NCI-H510A (cell line): ENCODE data around the gene INPP1.

Source experiments
- DNase-seq: peaks from one replicate; lab custom pipeline; 2025; lab: John Stamatoyannopoulos, UW

INPP1 gene

DNA sequence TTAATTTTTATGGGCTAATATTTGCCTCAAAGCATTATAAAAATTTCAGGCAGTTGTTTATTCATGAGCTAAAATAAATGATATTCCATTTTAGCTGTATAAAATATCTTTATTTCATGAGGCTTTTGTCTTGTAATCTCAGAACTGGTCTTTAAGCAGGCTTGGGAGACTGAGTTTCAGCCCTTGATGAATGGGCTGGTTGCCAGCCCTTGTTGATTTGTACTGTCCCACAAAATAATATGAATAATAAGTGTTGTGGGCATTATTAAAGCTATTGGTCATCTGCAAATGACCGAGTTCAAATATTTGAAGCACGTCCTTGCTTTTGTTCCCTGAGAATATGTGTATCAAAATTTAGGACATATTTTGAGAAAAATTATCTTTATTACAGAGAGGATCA is 18.2 kb downstream of the INPP1 start:
- no peak for DNase-seq

DNA sequence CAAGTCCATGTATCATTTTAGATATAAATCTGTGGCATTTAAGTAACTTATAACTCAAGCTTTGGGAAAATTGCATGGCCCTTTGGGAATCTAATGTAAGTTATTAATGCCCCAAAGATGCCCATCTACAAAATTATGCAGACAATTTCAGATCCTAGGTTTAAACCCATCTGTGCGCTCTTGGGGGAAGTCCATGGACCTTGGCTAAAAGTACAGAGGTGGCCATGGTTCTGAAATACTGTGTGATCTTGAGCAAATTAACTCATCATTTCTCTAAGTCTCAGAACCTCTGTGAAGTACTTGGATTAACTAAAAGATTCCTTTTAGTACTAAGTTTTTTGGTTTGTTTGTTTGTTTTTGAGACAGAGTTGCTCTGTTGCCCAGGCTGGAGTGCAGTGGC is 19.5 kb downstream of the INPP1 start:
- no peak for DNase-seq

DNA sequence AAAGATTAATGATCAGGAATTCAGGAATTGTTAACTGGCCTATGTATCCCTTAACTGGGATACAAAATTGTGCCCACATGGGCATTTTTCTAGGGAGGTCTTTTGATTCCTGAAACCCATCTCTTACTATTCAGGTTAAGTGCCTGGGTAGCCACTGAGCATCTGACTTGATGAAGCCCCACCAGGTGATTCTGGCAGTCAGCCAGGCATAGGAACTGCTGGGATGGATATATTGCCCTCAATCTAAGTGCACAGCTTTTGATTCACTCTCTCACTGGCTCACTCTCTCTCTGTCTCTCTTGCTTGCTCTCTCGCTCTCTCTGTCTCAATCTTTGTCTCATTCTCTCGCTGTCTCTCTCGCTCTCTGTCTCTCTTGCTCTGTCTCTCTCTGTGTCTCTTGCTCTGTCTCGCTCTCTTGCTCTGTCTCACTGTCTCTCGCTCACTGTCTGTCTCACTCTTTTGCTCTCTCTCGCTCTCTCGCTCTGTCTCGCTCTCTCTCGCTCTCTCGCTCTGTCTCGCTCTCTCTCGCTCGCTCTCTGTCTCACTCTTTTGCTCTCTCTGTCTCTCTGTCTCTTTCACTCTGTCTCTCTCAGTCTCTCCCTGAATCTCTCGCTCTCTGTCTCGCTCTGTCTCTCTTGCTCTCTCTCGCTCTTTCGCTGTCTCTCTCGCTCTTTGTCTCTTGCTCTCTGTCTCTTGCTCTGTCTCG is 22.3 kb downstream of the INPP1 start:
- DNase-seq, result no peak

DNA sequence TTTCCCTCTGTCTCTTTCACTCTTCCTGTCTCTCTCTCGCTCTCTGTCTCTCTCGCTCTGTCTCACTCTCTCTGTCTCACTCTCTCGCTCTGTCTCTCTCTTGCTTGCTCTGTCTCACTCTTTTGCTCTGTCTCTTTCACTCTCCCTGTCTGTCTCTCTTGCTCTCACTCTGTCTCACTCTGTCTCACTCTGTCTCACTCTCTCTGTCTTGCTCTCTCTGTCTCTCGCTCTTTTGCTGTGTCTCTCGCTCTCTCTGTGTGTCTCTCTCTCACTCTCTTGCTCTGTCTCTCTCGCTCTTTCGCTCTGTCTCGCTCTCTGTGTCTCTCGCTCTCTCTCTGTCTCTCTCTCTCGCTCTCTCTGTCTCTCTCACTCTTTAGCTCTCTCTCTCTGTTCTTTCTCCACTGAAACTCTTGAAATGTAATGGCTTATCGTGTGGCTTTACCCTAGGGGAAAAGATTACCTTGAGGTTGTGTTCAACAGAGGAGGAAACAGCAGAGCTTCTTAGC is 22.9 kb downstream of the INPP1 start:
- no peak for DNase-seq

DNA sequence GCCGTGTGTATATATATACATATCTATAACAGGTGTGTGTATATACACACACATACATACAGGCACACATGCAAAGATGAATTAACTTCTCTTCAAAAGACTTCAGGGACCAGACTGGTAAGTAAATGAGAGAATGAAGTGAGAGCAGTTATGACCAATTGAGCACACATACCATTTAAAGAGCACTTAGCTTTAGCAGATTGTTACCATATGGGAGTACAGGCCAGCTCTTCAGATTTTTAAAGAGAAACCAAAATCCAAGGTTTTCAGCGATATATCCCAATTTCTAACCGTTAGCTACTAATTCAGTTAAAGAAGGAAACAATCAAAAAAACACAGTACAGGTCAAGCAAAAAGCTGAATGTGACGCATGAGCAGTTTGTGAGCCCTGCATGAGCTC is 23.7 kb downstream of the INPP1 start:
- DNase-seq, result no peak

DNA sequence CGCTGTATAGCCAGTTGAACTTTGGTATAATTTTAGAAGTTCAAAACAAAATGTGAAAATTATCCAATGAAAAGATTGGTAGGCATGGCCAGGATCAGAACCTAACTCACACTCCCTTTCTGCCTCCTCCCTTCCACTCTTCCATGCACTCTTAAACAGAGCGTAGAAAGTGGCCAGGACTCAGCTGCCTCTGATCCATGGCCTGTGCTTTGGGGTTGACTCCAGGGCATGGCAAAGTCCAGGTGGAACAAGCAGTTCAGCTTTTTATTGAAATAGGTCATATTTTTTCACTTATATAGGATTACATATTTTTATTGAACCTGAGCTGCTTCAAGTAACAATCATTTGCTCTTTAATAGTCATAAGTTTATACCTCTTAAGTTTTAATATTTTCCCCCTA is 26.2 kb downstream of the INPP1 start:
- no peak for DNase-seq

DNA sequence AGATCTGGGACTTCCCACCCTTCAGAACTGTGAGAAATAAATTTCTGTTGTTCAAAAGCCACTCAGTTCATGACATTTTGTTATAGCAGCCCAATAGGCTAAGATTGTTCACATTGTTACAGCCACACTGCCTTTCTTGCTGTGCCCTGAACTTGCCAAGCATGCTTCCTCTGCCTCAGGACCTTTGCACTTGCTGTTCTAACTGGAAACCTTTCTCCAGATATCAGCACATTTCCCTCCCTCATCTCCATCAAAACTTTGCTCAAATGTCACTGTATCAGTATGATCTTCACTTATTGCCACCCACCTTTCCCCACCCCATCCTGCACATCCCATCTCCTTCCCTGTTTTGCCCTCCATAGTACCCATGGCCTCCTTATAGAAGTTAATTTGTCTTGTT is 32.7 kb downstream of the INPP1 start:
- no peak for DNase-seq

DNA sequence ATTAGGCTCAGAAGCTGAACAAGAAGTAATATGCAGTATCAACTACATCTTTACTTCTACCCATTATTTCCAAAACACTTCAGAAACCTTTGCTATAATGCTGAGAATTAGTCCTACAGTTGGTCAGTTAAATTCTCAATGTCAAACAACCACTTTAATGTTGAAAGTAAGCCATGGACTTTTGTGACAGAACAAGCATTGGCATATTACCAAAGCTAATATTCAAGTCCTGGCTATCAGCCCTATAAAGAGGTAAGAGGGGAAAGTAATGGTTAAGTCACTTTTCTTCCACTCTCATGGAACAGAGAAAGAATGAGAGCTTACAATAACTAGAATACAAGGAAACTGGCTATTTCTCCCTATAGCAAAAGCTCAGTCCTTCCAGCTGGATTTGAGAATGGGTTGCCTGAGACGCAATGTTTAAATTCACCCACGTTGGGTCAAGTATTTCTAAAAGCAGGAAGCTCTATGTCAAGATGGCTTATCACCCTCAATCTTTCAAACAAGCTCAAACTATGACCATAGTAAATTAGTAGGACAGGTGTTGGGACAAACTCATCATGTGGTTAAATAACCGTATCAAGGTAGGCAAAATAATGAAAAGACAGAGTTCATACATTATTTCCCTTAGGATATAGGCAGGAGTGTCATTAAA is 33.3 kb downstream of the INPP1 start:
- no peak for DNase-seq

DNA sequence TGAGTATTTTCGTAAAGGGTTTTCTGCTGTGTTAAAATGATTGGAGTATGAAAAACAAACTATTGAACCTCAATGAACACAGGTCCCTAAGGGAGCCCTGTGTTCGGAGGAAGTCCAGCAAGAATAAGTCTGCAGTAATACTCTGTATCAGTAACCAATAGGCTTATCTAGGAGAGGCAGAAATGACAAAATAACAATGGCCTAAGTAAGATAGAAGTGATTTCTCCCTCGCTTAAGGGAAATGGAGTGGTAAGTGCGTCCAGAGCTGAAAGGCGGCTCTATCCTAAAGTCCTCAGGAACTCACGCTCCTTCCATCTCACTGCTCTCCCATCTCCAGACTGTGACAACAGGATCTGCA is 35.5 kb downstream of the INPP1 start:
- DNase-seq, result no peak

DNA sequence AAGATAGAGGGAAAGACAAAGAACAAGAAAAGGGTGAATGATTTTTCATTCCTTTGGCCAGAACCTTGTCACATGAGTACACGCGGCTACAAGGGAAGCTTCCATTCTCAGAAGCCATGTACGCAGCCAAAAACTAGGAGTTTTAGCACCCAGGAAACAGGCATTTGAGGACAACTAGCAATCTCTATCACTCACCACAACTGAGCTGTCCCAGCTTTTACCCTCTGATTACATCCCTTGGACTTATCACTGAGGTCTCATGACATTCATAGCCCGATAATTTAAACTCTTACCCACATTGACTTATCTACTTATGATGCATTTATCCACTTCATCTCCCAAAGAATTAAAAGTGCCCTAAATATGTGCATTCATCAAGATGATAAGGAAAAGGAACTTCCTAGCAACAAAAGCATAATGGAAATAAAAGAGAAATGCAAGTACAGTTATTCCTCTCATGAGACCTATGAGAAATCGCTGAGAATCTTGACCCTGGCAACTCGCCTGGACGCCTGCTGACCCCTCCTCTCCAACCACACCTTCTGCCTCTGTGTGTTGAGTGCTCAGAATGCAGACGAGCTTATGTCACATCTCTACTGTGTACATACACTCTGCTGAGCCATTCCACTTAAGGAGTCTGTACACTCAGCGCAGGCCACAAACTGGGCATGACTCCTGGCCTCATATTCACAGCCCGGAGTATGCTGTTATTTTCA is 36.0 kb downstream of the INPP1 start:
- DNase-seq, result peak; percentile 55

DNA sequence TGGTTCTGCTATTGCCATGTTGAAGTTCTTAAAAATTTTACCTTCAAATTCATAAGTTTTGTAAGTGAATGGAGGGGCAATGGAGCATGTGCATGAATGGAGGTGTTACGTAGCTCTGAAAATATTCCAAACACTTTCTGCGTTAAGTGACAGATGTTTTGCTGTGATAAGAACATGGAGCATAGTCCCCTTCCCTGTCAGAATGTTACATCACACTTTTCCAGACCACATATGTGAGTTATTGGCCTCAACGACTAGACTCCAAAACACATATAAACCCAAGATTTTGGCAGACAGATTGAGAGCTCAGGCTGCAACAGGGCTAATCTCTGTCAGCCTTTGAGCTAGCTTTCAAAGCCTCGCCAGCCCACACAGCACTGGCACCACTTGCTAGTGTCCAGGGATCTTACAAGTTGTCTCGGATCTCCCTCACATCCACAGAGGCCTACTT is 37.6 kb downstream of the INPP1 start:
- DNase-seq, result no peak

DNA sequence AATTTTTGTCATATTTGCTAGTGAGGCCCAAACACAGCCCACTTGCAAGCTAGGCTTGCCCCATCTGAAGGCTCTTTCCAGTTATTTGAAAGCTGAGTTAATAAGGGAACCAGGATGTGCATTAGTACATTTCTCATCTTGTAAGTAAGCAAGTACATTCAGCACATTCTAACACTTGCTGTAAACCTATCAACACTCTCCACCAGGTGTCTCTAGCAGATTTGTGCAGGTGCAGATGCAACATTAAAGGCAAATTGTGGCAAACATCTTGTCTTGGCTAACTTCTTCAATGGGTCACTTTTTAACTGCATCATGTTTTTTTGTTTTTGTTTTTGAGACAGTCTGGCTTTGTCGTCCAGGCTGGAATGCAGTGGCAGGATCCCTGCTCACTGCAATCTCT is 39.5 kb downstream of the INPP1 start:
- DNase-seq, result no peak

DNA sequence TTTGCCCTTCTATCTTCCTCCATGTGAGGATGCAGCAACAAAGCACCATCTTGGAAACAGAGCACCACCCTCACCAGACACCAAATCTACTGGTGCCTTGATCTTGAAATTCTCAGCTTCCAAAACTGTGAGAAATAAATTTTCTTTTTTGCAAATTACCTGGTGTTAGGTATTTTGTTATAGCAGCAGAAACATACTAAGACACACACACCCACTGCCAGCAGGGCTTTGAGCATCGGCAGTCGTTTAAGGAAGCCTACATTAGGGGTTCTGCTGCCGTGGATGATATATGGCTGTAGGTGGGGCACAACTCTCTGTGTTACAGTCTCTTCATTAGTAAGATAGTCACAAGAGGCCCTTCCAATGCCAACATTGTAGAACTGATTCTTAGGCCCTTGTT is 44.0 kb downstream of the INPP1 start:
- no peak for DNase-seq

DNA sequence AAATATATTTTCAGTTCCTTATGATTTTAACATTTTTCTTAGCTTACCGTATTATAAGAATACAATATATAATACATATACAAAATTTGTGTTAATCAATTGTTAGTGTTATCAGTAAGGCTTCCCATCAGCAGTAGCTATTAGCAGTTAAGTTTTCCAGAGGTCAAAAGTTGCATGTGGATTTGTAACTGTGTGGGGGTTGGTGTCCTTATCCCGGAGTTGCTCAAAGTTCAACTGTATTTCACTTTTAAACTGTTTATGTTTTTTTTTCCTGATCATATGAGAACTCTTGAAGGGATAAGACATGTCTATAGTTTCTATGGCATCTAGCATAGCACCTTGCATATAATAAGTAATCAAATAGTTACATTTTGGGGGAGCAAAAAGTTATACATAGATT is 52.9 kb downstream of the INPP1 start:
- DNase-seq, result no peak

DNA sequence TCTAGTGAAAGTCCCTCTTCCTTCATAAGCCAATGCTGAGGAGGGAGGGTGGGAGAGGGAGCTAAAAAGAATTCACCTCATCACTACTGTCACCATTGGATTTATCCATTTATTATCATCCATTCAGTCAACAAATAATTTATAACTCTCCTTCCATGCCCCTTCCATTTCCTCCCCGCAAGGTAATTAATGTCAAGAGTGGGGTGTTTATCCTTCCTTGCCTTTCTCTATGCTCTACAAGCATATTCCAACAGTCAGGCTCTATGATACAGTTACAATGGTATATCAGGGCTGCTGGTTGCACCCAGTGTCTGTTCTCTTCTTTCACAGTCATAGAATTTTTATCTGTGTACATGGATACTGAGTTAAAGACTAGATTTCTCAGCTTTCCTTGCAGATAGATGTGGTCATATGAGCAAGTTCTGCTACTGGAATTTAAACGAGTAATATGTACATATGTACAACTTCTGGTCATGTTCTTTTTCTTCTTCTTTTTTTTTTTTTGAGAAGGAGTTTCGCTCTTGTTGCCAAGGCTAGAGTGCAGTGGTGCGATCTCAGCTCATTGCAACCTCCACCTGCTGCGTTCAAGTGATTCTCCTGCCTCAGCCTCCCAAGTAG is 59.7 kb downstream of the INPP1 start:
- DNase-seq, result no peak

DNA sequence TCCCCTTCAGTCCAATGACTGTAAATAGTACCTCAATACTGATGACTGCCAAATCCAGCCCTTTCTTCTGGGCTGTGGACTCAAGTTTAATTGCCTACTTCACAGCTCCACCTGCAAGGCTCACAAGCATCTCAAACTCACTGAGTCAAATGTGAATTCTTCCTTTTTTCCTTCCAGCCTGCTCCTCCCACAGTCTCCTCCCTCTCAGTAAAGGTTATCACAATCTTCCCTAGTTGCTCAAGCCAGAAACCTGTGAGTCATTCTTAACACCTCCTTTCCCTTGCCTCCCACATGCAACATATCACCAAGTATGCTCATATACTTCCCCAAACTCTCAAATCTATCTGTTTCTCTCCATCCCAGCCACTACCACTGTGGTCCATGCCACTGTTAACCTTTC is 61.1 kb downstream of the INPP1 start:
- DNase-seq, result no peak

DNA sequence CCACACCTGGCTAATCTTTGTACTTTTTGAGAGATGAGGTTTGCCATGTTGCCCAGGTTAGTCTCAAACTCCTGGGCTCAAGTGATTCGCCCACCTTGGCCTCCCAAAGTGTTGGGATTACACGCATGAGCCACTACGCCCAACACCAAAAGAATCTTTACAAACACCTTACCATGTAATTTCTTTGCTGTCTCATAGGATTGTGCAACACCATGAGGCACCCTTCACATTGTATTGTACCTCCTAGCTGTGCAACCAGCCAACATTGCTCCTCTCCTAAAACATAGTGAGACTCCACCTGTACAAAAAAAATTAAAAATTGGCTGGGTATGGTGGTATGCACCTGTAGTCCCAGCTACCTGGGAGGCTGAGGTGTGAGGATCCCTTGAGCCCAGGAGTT is 61.7 kb downstream of the INPP1 start:
- DNase-seq, result no peak

DNA sequence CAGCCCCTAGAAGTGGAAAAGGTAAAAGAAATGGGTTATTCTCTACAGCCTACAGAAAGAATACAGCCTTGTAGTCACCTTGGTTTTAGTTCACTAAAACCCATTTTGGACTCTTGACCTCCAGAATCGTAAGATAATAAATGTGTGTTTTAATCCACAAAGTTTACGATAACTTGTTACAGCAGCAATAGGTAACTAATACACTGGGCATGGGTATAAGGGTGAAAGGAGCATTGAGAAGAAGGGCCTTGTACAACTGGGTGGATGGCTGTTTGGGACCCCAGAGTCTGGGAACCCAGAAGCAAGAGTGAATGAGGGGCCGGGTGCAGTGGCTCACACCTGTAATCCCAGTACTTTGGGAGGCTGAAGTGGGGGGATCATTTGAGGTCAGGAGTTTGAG is 62.6 kb downstream of the INPP1 start:
- DNase-seq, result no peak

DNA sequence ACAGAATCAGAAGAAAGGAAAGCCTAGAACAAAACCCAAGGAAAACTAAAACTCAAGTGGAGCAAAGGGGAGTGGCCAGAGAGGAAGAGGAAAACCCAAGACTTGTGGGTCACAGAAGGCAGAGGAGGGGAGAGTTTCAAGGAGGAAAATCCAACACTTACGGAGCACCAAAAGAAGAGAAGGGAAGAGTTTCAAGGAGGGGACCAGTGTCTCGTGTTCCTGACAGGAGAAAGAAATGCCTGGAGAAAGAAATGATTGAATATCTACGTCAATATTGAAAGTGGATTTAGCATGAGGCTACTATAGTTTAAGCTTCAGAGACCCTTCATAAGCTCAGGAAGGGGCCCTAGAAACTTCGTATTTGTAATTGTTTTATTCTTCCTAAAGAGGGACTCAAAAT is 63.4 kb downstream of the INPP1 start:
- no peak for DNase-seq

DNA sequence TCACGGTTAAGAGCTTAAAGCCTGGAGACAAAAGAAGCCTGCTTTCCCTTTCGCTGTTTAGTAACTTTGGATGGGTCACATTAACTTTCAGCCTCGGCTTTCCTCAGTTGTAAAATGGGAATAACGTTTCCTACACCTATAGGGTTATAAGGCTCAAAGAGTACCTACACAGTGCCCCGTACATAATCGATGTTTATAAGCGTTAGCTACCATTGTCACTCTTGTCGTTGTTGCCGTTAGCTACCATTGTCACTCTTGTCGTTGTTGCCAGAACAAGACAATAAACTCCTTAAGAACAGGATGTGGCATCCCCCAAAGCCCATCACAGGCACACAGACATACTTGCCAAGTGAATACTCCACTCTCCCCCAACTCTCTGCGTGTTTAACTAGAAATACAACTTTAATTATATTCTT is 63.9 kb downstream of the INPP1 start:
- no peak for DNase-seq

DNA sequence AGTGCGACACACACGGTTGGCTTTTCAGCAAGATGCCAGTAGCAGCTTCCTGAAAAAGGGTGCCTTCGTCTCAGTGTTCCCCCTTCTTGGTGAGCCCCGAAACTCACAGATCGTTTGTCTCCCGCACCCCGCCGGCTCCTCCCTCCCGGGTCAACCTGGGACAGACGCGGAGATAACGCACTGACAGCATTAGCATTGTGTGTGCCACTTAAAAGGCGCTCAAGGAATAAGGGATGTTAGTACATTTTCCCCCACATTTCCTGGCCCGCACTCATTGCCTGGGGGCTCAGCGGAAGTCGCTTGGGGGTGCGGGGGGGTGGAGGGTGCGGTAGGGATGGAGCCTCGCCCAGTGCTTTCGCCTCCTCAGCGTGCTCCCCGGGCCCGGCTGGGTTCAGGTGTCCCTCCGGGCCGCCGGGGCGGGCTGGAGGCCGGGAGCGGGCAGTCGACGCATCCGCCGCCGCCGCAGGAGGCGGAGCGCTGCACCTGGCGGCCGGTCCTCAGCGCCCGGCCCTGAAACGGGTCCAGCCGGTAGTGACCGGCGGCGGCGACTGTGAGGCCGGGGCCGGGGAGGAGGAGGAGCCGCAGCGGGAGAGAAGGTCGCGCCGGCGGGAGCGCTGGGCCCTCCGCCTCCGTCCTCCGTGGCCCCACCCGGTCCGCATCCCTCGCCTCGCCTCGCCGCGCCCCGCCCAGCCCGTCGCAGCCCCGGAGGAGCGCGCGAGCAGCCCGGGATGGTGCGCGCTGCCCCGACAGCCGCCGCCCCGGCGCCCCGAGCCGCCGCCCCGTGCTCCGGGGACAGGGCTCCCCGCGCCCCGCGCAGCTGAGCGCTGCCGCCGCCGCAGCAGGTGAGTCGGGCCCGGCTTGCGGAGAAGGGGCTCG is 64.5 kb downstream of the INPP1 start, which contains the start of gene MFSD6:
Gene MFSD6, plus strand, starts transcription at position 694 of the 876 bp plus-strand sequence. CDS start 27,675 bp downstream, outside the sequence.
- DNase-seq, result peak; percentile 45
